Heart right ventricle (tissue), 16 donors: ENCODE measurements around the gene NR4A1. TPM values are rescaled to one million over a fixed set of nuclear protein-coding genes. Genes with fewer than 3 reads are reported as not detected.
A peak's percentile ranks its signal among the peaks of the same experiment; 100 is the strongest.

Experiments
- ATAC-seq, 8 donors: fragments of 200-7000 bp; cut with Tn5 transposase; one replicate each; pipeline ENCODE4 v1.9.1; 2020; ENCODE audit warnings: mild to moderate bottlenecking in 8 of 8, moderate library complexity in 8 of 8, moderate number of reproducible peaks in 1 of 8
- DNase-seq, 2 donors: peaks; one replicate each; pipeline ENCODE4 v3.0.0-alpha.2; 2020
- H3K27ac ChIP-seq, 10 donors: fragments of 200-600 bp; sonication (generic) in 2 of 10; one replicate each; pipeline versions ENCODE4 v1.5.0 to v1.8.0; 2020 to 2022; ENCODE audit warnings: mild to moderate bottlenecking in 3 of 10
- H3K27me3 ChIP-seq, 7 donors: fragments of 200-600 bp; one replicate each; pipeline ENCODE4 v1.8.0; 2021 to 2022; ENCODE audit warnings: mild to moderate bottlenecking in 2 of 7
- H3K36me3 ChIP-seq, 9 donors: fragments of 200-600 bp; sonication (generic) in 1 of 9; one replicate each; pipeline versions ENCODE4 v1.5.0 to v1.8.0; 2020 to 2022; ENCODE audit warnings: mild to moderate bottlenecking in 2 of 9
- H3K4me1 ChIP-seq, 9 donors: fragments of 200-600 bp; sonication (generic) in 1 of 9; one replicate each; pipeline versions ENCODE4 v1.5.0 to v1.8.0; 2020 to 2022; ENCODE audit warnings: mild to moderate bottlenecking in 4 of 9
- H3K4me3 ChIP-seq, 10 donors: fragments of 200-600 bp; sonication (generic) in 2 of 10; one replicate each; pipeline versions ENCODE4 v1.5.0 to v1.8.0; 2020 to 2022; ENCODE audit warnings: mild to moderate bottlenecking in 7 of 10, moderate library complexity in 2 of 10
- H3K9me3 ChIP-seq, 11 donors: fragments of 200-600 bp in 10 of 11; sonication (generic) in 2 of 11; one replicate each; pipeline versions ENCODE4 v1.5.0 to v1.8.0; 2013 to 2022; ENCODE audit warnings: mild to moderate bottlenecking in 2 of 11, control low read depth in 1 of 11, moderate library complexity in 1 of 11
- CTCF ChIP-seq, 9 donors: fragments of 200-600 bp; sonication (generic) in 2 of 9; IDR thresholded peaks; one replicate each; pipeline versions ENCODE4 v1.5.0 to v1.8.0; 2021 to 2022; ENCODE audit warnings: antibody characterized with exemption in 9 of 9, mild to moderate bottlenecking in 5 of 9, moderate library complexity in 1 of 9
- WGBS, 2 donors: extraction: QIAGEN DNeasy Blood & Tissue Kit; methylation state at CpG; one replicate each; pipeline ENCODE4 v1.1.7; 2013; ENCODE audit warnings: inconsistent platforms in 1 of 2; 5-methylcytosine and 5-hydroxymethylcytosine counted together
- intact Hi-C, 10 donors: fragments of 100-400 bp; cut with DNase I; formaldehyde crosslinking; loops; one replicate each; pipeline versions ENCODE4 v1.11.1 to v1.14.2; 2022
- polyA plus RNA-seq, 2 donors: library from polyadenylated mRNA; stranded (reverse); fragments of 200-250 nt; gene quantifications; one replicate each; pipeline ENCODE4 v1.2.3, GENCODE V29; 2013
- total RNA-seq, 10 donors: library from RNA; stranded (reverse); fragmentation: NEBNext Ultra II Directional in 3 of 10; extraction: Animal tissue kit (Norgen Biotek cat#: 25700) in 3 of 10; gene quantifications; one replicate each; pipeline versions ENCODE4 v1.2.1 to v1.2.4, GENCODE V29; 2021 to 2023
- donor health status: Arrhythmogenic right ventricular cardiomyopathy.
- donor health status: ischemic (EF 13 %, LVEDD 7.1; RV severe dilation, severe dysfunction).
- donor health status: healthy with polysubstance abuse.
- donor health status: DM: no; HTN: yes; CAD: no.
- donor health status: DM: no; HTN: no; CAD: no.
- donor health status: ischemic (EF 25% LVEDD 6.9; RV normal size, moderate dysfunction).
- donor health status: ischemic (EF 25% LVEDD 5.7; RV mildly dilated, moderate dysfunction).
- donor health status: healthy.
- donor health status: DM: yes; HTN: yes; CAD: no.
- donor health status: Ischemic cardiomyopathy.
- donor health status: ischemic (EF 35%, LVEDD 5.7; RV mildly dilated, moderate dysfunction).
- donor health status: nonischemic (EF 11% LVEDD 7.7; RV severe dilation, severe dysfunction).
- donor health status: DM: yes; HTN: yes; CAD: no.
- donor health status: PGD.
- donor health status: ischemic (EF 29% LVEDD 5.4; RV normal size, mild dysfunction).
- donor health status: nonischemic (EF 23%, LVEDD 6.1; RV moderate dilation, normal function).

The NR4A1 gene
- total and polyA plus RNA-seq, 12 donors = 34.6 to 588 (median 99.0) TPM

GRCh38 chr12:52050116-52050757 is 1.0 kb upstream of the NR4A1 start:
- H3K36me3 ChIP-seq = peaks cover 0 to 30% (median 11%) of the 10 kb centered on the region in 9 donors
- peaks cover 0 to 5% (median 0%) of the 10 kb centered on the region in 7 donors for H3K27me3 ChIP-seq
- H3K4me1 ChIP-seq = peaks cover 38 to 91% (median 65%) of the 10 kb centered on the region in 9 donors
- H3K27ac ChIP-seq = peak overlapping the region; percentile 88 to 98 (median 96)
- DNase-seq (no peak), ATAC-seq (no peak)
- no peaks in the 10 kb centered on the region for H3K9me3 ChIP-seq
- WGBS, 2 donors = 26 to 30% methylated on average over 16 of the region's 16 CpGs
- intact Hi-C loops = loop anchor here in 4 of 10 donors (1.0 to 5.0 kb wide), 4 partner anchors 17 to 77 kb away; partner anchors contain the start of gene ATG101 (in 1 of the 4)
- H3K4me3 ChIP-seq = peak overlapping the region; percentile 24 to 77 (median 66)
- TF ChIP-seq CTCF (IDR thresholded peaks at IDR 0.05) = no peak

- Histone ChIP-seq H3K36me3 (peaks cover 0 to 50% (median 35%) of the 10 kb centered on the region in 9 donors), H3K4me1 (peaks cover 16 to 81% (median 43%) of the 10 kb centered on the region in 9 donors), H3K27me3 (peaks cover 0 to 5% (median 0%) of the 10 kb centered on the region in 7 donors), H3K27ac (peak overlapping the region in 9 of 10 donors; percentile 31 to 98 (median 93)), H3K9me3 (no peaks in the 10 kb centered on the region), H3K4me3 (peak overlapping the region; percentile 7 to 77 (median 66))
- ATAC-seq = no peak
- peak in 1 of 2 donors; percentile 50 for DNase-seq
- intact Hi-C loops = loop anchor here in 1 of 10 donors (5.0 kb wide), 1 partner anchor 75 kb away; no protein-coding TSS in a partner anchor
- 60 to 75% methylated on average over 7 of the region's 7 CpGs for WGBS, 2 donors
- no peak for TF ChIP-seq CTCF (IDR thresholded peaks at IDR 0.05)
These were observed 1.4 kb downstream of the NR4A1 start for GRCh38 chr12:52052468-52053186.

- no peak for TF ChIP-seq CTCF (IDR thresholded peaks at IDR 0.05)
- DNase-seq = peak in 1 of 2 donors; percentile 35
- WGBS, 2 donors = 73 to 74% methylated on average over 9 of the region's 9 CpGs
- H3K4me1 ChIP-seq = peaks cover 16 to 72% (median 41%) of the 10 kb centered on the region in 9 donors
- peaks cover 0 to 5% (median 0%) of the 10 kb centered on the region in 7 donors for H3K27me3 ChIP-seq
- H3K4me3 ChIP-seq = peak overlapping the region in 8 of 10 donors; percentile 48 to 77 (median 68)
- no peaks in the 10 kb centered on the region for H3K9me3 ChIP-seq
- peak overlapping the region in 8 of 10 donors; percentile 31 to 98 (median 94) for H3K27ac ChIP-seq
- H3K36me3 ChIP-seq = peaks cover 0 to 60% (median 45%) of the 10 kb centered on the region in 9 donors
- ATAC-seq = peak in 1 of 8 donors; percentile 0
- intact Hi-C loops = loop anchor here in 1 of 10 donors (5.0 kb wide), 1 partner anchor 74 kb away; no protein-coding TSS in a partner anchor
These were observed 2.4 kb downstream of the NR4A1 start for GRCh38 chr12:52053536-52054209.
